ENCODE data around the gene SUV39H1. TPM values are rescaled to one million over a fixed set of nuclear protein-coding genes. Genes with fewer than 3 reads are reported as not detected.
A peak's percentile ranks its signal among the peaks of the same experiment; 100 is the strongest.
"Not testable (repeated sequence)": the region's sequence is repeated elsewhere in the genome, so short reads cannot be mapped to it uniquely, and the experiment has no call there.

Gene SUV39H1
- total RNA-seq, 1 experiment from 2014 or later, result 16.5 TPM

- ATAC-seq (no peak), DNase-seq (ENCODE audit: low spot score) (no peak)
- ChIA-PET POLR2A (no interaction called here), CTCF (no interaction called here)
- H3K27ac Mint-ChIP-seq, result no peak overlapping the region
- no peaks in the 10 kb centered on the region for H3K36me3 Mint-ChIP-seq
- H3K4me3 Mint-ChIP-seq, result peak overlapping the region; percentile 88
- peaks cover 4% of the 10 kb centered on the region for H3K4me1 Mint-ChIP-seq
- no peaks in the 10 kb centered on the region; the same call in 1 of the 2 replicates for H3K27me3 Mint-ChIP-seq (ENCODE audit: low read depth)
- H3K9me3 Mint-ChIP-seq, result no peaks in the 10 kb centered on the region
- TF ChIP-seq IRF1 (CRISPR knock-in tag; IDR thresholded peaks at IDR 0.05) (no peak), GABPB1 (CRISPR knock-in tag; IDR thresholded peaks at IDR 0.05) (0 out of 2 replicates have a peak, but pooled peaks have one; percentile 18)
These were observed 19.0 kb upstream of the SUV39H1 start for GRCh38 chrX:48677516-48677915.

- DNase-seq (ENCODE audit: low spot score); ATAC-seq; H3K4me3 Mint-ChIP-seq; H3K36me3 Mint-ChIP-seq; POLR2A ChIA-PET; CTCF ChIA-PET; H3K27me3 Mint-ChIP-seq (ENCODE audit: low read depth); H3K9me3 Mint-ChIP-seq; H3K27ac Mint-ChIP-seq; H3K4me1 Mint-ChIP-seq: not testable (repeated sequence)
These were observed 16.1 kb upstream of the SUV39H1 start for GRCh38 chrX:48680467-48680866.

- ATAC-seq; POLR2A ChIA-PET; H3K4me1 Mint-ChIP-seq; CTCF ChIA-PET; H3K27ac Mint-ChIP-seq; H3K4me3 Mint-ChIP-seq; H3K27me3 Mint-ChIP-seq (ENCODE audit: low read depth); DNase-seq (ENCODE audit: low spot score); H3K36me3 Mint-ChIP-seq; H3K9me3 Mint-ChIP-seq: not testable (repeated sequence)
These were observed 15.6 kb upstream of the SUV39H1 start for GRCh38 chrX:48680925-48681324.

GRCh38 chrX:48681539-48682183, 14.9 kb upstream of the SUV39H1 start:
- peaks cover 2% of the 10 kb centered on the region for H3K27me3 Mint-ChIP-seq (ENCODE audit: low read depth)
- ATAC-seq, result no peak
- H3K9me3 Mint-ChIP-seq, result no peaks in the 10 kb centered on the region
- H3K36me3 Mint-ChIP-seq, result no peaks in the 10 kb centered on the region
- CTCF ChIA-PET, result no interaction called here
- no peak for DNase-seq (ENCODE audit: low spot score)
- POLR2A ChIA-PET, result no interaction called here
- TF ChIP-seq ZNF425 (CRISPR knock-in tag; conservative IDR thresholded peaks at IDR 0.05), result no peak
- TF ChIP-seq E2F4 (CRISPR knock-in tag; IDR thresholded peaks at IDR 0.05; ENCODE audit: borderline replicate concordance, low read depth), result no peak
- H3K4me1 Mint-ChIP-seq, result peaks cover 9% of the 10 kb centered on the region
- no peak overlapping the region for H3K4me3 Mint-ChIP-seq
- no peak overlapping the region for H3K27ac Mint-ChIP-seq

- CTCF ChIA-PET, result interaction anchor here (1.3 kb wide), 1 partner anchor 13 kb away, joined by 3 read pairs; no protein-coding TSS in a partner anchor
- H3K4me1 Mint-ChIP-seq; ATAC-seq; POLR2A ChIA-PET; H3K36me3 Mint-ChIP-seq; H3K27ac Mint-ChIP-seq; H3K9me3 Mint-ChIP-seq; H3K4me3 Mint-ChIP-seq; DNase-seq (ENCODE audit: low spot score): not testable (repeated sequence)
- peaks cover 10% of the 10 kb centered on the region for H3K27me3 Mint-ChIP-seq (ENCODE audit: low read depth)
These were observed 13.7 kb upstream of the SUV39H1 start for GRCh38 chrX:48682795-48683194.

GRCh38 chrX:48683411-48683982, 13.0 kb upstream of the SUV39H1 start, which contains the start of gene WAS:
Gene WAS, plus strand, starts transcription at chrX:48683799. Its CDS starts 55 bp downstream, at chrX:48683854.
- Mint-ChIP-seq H3K4me3 (no peak within 1 kb of the TSS), H3K9me3 (no peaks in the 10 kb centered on the region), H3K27me3 (ENCODE audit: low read depth) (peaks cover 10% of the 10 kb centered on the region), H3K27ac (no peak within 1 kb of the TSS), H3K4me1 (peaks cover 5% of the 10 kb centered on the region; the same call in 1 of the 2 replicates), H3K36me3 (no peaks in the 10 kb centered on the region)
- ChIA-PET CTCF (interaction anchor here (1.3 kb wide), 1 partner anchor 12 kb away, joined by 3 read pairs; no protein-coding TSS in a partner anchor), POLR2A (no interaction called here)
- DNase-seq (ENCODE audit: low spot score), result no peak
- ATAC-seq, result no peak
- no peak for TF ChIP-seq MYBL2 (CRISPR knock-in tag; IDR thresholded peaks at IDR 0.05)
- TF ChIP-seq FOXP1 (CRISPR knock-in tag; IDR thresholded peaks at IDR 0.05; ENCODE audit: borderline replicate concordance), result no peak
- TF ChIP-seq PRDM15 (CRISPR knock-in tag; IDR thresholded peaks at IDR 0.05), result no peak
- TF ChIP-seq ZNF671 (CRISPR knock-in tag; IDR thresholded peaks at IDR 0.05), result no peak
- TF ChIP-seq AR (CRISPR knock-in tag; IDR thresholded peaks at IDR 0.05), result no peak
- no peak for TF ChIP-seq SMAD4 (CRISPR knock-in tag; IDR thresholded peaks at IDR 0.05)

All from WTC11 (cell line).